HL-60 (cell line): Measurements from ENCODE around the gene TMEM31.

Experiments used
- CTCF ChIP-seq: IDR thresholded peaks from one replicate; pipeline ENCODE4 v1.5.1; 2011; ENCODE audit warnings: low read length, control low read depth, inconsistent platforms; ENCODE audit not compliant: insufficient read depth
- POLR2AphosphoS5 ChIP-seq: IDR thresholded peaks from 2 replicates; pipeline ENCODE4 v1.6.1; 2012; ENCODE audit warnings: low read depth

- TF ChIP-seq CTCF = no peak
- no peak for TF ChIP-seq POLR2AphosphoS5
Observed at GRCh38 chrX:103722505-103722904, 11.8 kb downstream of the TMEM31 start.
